ENCODE results near the gene KRTAP3-2.

The KRTAP3-2 gene

DNA sequence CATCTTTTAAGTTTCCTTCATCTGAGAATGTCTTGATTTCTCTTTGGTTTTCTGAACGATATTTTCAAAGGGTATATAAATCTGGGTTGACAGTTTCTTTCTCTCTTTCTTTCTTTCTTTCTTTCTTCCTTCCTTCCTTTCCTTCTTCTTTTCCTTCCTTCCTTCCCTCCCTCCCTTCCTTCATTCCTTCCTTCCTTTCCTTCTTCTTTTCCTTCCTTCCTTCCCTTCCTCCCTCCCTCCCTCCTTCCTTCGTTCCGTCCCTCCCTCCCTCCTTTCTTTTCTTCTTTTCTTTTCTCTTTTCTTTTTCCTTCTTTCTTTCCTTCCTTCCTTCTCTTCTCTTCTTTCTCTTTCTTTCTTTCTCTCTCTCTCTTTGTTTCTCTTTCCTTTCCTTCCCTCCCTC lies 25.3 kb downstream of the KRTAP3-2 start:
- no peak for DNase-seq (ENCODE audit: extremely low read depth, low read depth)
- no peak for TF ChIP-seq CTCF (IDR thresholded peaks at IDR 0.05; ENCODE audit: low read depth, low read length, missing control alignments)
- no peak overlapping the region for H3K4me3 ChIP-seq (replicated peaks; ENCODE audit: low read depth, low read length)

DNA sequence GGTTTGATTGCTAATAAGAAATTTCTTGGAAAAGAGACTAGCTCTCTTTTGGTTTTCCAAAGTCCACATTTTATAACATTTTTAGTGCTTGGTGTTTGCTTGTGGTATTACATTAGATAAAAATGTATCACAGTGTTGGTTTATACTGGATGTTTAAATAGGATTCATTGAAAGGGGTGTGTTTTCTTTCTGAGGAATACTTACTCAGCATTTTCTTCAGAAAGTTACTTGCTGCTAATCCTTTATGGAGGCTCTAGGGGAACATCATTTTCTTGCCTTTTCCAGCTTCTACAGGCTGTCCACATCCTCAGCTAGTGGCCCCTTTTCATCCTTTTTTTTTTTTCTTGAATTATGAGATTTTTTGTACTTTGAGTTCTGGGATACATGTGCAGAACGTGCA lies 32.1 kb downstream of the KRTAP3-2 start:
- H3K4me3 ChIP-seq (replicated peaks; ENCODE audit: low read depth, low read length) = no peak overlapping the region
- no peak for TF ChIP-seq CTCF (IDR thresholded peaks at IDR 0.05; ENCODE audit: low read depth, low read length, missing control alignments)
- no peak for DNase-seq (ENCODE audit: extremely low read depth, low read depth)

- TF ChIP-seq CTCF (IDR thresholded peaks at IDR 0.05; ENCODE audit: low read depth, low read length, missing control alignments) = no peak
- H3K4me3 ChIP-seq (replicated peaks; ENCODE audit: low read depth, low read length) = no peak within 1 kb of the TSS
- no peak for DNase-seq (ENCODE audit: extremely low read depth, low read depth)
These were observed 32.9 kb downstream of the KRTAP3-2 start, which contains the start of gene KRT39 for GRCh38 chr17:40966848-40967247. Gene KRT39 (minus strand): TSS chr17:40966948. CDS start chr17:40966856, 92 bp downstream.

DNA sequence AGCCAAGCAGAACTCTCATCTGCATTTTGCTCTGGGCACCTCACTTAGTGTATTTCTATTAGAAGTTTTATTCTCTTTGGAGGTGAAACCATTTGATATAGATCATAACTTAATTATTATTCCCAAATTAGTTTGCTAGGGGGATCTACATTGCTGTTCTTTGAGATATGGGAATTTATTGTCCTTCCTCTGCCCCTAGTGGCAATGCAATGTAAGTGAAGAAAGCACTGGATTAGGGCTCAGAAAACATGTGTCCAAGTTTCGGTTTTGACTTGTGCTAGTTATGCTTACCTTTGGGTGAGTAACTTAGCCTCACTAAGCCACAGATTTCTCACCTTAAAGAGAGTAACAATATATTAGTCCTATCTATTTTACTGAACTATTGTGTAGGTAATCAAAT lies 35.9 kb downstream of the KRTAP3-2 start:
- TF ChIP-seq CTCF (IDR thresholded peaks at IDR 0.05; ENCODE audit: low read depth, low read length, missing control alignments) = peak; percentile 53
- DNase-seq (ENCODE audit: extremely low read depth, low read depth) = no peak

GRCh38 chr17:40962059-40962561 lies 37.6 kb downstream of the KRTAP3-2 start:
- no peak for TF ChIP-seq CTCF (IDR thresholded peaks at IDR 0.05; ENCODE audit: low read depth, low read length, missing control alignments)
- H3K4me3 ChIP-seq (replicated peaks; ENCODE audit: low read depth, low read length) = no peak overlapping the region
- DNase-seq (ENCODE audit: extremely low read depth, low read depth) = no peak

More for the DNA sequence above, 35.9 kb downstream of the KRTAP3-2 start:
- H3K4me3 ChIP-seq (replicated peaks; ENCODE audit: low read depth, low read length) = no peak overlapping the region

DNA sequence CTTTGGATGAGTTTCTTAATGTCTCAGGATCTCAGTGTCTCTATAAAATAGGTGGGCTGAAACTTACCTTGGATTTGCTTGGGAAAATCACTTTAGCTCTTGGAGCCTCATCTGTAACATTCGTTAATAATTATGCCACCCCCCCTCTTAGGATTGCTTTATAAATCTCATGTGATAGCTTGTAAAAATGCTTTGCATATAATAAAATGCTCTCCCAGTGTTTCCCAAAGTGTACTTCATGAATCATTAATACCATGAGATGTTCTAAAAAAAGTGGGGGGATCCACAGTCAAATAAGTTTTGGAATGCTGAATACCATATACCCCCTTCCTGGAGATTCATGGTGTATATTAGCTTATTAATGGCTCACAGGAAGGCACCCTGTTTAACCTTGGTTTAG lies 38.1 kb downstream of the KRTAP3-2 start:
- DNase-seq (ENCODE audit: extremely low read depth, low read depth) = no peak

More for the DNA sequence above, 38.1 kb downstream of the KRTAP3-2 start:
- no peak for TF ChIP-seq CTCF (IDR thresholded peaks at IDR 0.05; ENCODE audit: low read depth, low read length, missing control alignments)
- H3K4me3 ChIP-seq (replicated peaks; ENCODE audit: low read depth, low read length) = no peak overlapping the region
